ENCODE data around the gene BRSK2.

BRSK2 gene

GRCh38 chr11:1398528-1399235, 8.9 kb downstream of the BRSK2 start:
- no peak for ATAC-seq
- TF ChIP-seq GLIS3 (CRISPR knock-in tag; IDR thresholded peaks at IDR 0.05) (no peak), SNAI2 (CRISPR knock-in tag; IDR thresholded peaks at IDR 0.05) (no peak), OSR1 (CRISPR knock-in tag; IDR thresholded peaks at IDR 0.05) (no peak), ZNF70 (CRISPR knock-in tag; IDR thresholded peaks at IDR 0.05) (no peak), TOX (CRISPR knock-in tag; IDR thresholded peaks at IDR 0.05; ENCODE audit: borderline replicate concordance) (no peak), RARB (CRISPR knock-in tag; IDR thresholded peaks at IDR 0.05) (no peak), ISL1 (CRISPR knock-in tag; IDR thresholded peaks at IDR 0.05) (no peak), CSRNP3 (CRISPR knock-in tag; IDR thresholded peaks at IDR 0.05) (no peak), ZNF8 (CRISPR knock-in tag; IDR thresholded peaks at IDR 0.05) (no peak), BACH2 (CRISPR knock-in tag; IDR thresholded peaks at IDR 0.05; ENCODE audit: borderline replicate concordance) (no peak), ZFP3 (CRISPR knock-in tag; IDR thresholded peaks at IDR 0.05) (no peak), PPARA (CRISPR knock-in tag; IDR thresholded peaks at IDR 0.05; ENCODE audit: borderline replicate concordance) (no peak), ESRRG (CRISPR knock-in tag; IDR thresholded peaks at IDR 0.05) (no peak), POU6F1 (CRISPR knock-in tag; IDR thresholded peaks at IDR 0.05; ENCODE audit: borderline replicate concordance, low read depth) (no peak), TSHZ2 (CRISPR knock-in tag; IDR thresholded peaks at IDR 0.05) (no peak), ARNTL (CRISPR knock-in tag; IDR thresholded peaks at IDR 0.05; ENCODE audit: borderline replicate concordance, low read depth) (no peak), ZFP30 (CRISPR knock-in tag; IDR thresholded peaks at IDR 0.05) (no peak), ZNF565 (CRISPR knock-in tag; conservative IDR thresholded peaks at IDR 0.05; ENCODE audit: low read depth) (no peak), CREB5 (CRISPR knock-in tag; IDR thresholded peaks at IDR 0.05; ENCODE audit: low read depth) (no peak)

GRCh38 chr11:1399386-1400316, 9.9 kb downstream of the BRSK2 start:
- no peak for ATAC-seq
- TF ChIP-seq GLIS3 (CRISPR knock-in tag; IDR thresholded peaks at IDR 0.05): no peak
- TF ChIP-seq OSR1 (CRISPR knock-in tag; IDR thresholded peaks at IDR 0.05): no peak
- no peak for TF ChIP-seq TOX (CRISPR knock-in tag; IDR thresholded peaks at IDR 0.05; ENCODE audit: borderline replicate concordance)
- TF ChIP-seq CREB5 (CRISPR knock-in tag; IDR thresholded peaks at IDR 0.05; ENCODE audit: low read depth): no peak
- TF ChIP-seq TSHZ2 (CRISPR knock-in tag; IDR thresholded peaks at IDR 0.05): no peak
- TF ChIP-seq ISL1 (CRISPR knock-in tag; IDR thresholded peaks at IDR 0.05): no peak
- TF ChIP-seq SNAI2 (CRISPR knock-in tag; IDR thresholded peaks at IDR 0.05): no peak
- no peak for TF ChIP-seq BACH2 (CRISPR knock-in tag; IDR thresholded peaks at IDR 0.05; ENCODE audit: borderline replicate concordance)
- TF ChIP-seq ESRRG (CRISPR knock-in tag; IDR thresholded peaks at IDR 0.05): no peak
- no peak for TF ChIP-seq ZFP30 (CRISPR knock-in tag; IDR thresholded peaks at IDR 0.05)

Data from SK-N-SH treated with all-trans-retinoic acid at 6 μM for 48 hours (cell line).